ENCODE measurements around the gene VEZT. TPM values are rescaled to one million over a fixed set of nuclear protein-coding genes. Genes with fewer than 3 reads are reported as not detected.
A peak's percentile ranks its signal among the peaks of the same experiment; 100 is the strongest.

Gene VEZT
- total and polyA plus RNA-seq, 12 donors, result 17.1 to 92.5 (median 73.5) TPM

DNA sequence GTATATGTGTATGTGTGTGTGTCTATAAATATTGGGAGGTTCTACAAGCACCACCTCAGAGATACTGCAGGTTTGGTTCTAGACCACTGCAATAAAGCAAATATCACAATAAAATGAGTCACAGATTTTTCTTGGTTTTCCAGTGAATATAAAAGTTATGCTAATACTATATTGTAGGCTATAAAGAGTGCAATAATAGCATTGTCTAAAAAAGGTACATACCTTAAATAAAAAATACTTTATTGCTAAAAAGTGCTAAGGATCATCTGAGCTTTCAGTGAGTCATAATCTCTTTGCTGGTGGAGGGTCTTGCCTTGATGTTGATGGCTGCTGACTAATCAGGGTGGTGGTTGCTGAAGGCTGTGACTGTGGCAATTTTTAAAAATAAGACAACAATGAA is 111.1 kb downstream of the VEZT start:
- DNase-seq, result no peak
- no peak overlapping the region for H3K27ac ChIP-seq
- no peaks in the 10 kb centered on the region for H3K27me3 ChIP-seq
- TF ChIP-seq, protein P1, sequence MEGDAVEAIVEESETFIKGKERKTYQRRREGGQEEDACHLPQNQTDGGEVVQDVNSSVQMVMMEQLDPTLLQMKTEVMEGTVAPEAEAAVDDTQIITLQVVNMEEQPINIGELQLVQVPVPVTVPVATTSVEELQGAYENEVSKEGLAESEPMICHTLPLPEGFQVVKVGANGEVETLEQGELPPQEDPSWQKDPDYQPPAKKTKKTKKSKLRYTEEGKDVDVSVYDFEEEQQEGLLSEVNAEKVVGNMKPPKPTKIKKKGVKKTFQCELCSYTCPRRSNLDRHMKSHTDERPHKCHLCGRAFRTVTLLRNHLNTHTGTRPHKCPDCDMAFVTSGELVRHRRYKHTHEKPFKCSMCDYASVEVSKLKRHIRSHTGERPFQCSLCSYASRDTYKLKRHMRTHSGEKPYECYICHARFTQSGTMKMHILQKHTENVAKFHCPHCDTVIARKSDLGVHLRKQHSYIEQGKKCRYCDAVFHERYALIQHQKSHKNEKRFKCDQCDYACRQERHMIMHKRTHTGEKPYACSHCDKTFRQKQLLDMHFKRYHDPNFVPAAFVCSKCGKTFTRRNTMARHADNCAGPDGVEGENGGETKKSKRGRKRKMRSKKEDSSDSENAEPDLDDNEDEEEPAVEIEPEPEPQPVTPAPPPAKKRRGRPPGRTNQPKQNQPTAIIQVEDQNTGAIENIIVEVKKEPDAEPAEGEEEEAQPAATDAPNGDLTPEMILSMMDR (IDR thresholded peaks at IDR 0.05), result no peak
- H3K36me3 ChIP-seq, result no peaks in the 10 kb centered on the region
- H3K4me3 ChIP-seq, result no peak overlapping the region
- no peaks in the 10 kb centered on the region for H3K4me1 ChIP-seq
- no peaks in the 10 kb centered on the region for H3K9me3 ChIP-seq
- intact Hi-C loops (cut with DNase I), result no loop called here
- ATAC-seq, result no peak

DNA sequence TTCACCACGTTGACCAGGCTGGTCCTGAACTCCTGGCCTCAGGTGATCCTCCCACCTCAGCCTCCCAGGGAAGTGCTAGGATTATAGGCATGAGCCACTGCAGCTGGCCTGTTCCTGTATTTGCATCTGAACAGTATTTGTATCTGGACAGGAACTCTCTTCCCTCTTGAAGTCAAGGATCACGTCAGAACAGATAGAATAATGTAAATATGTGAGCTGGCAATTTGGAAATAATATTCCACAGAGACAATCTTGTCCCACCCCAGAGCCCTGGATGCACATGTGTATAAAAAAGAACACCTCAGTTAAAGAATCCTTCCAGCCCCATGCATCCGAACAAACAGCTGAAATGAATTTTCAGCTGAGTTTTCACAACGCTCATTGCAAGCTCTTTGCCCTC is 118.3 kb downstream of the VEZT start:
- peak overlapping the region in 9 of 10 donors; percentile 37 to 69 (median 54) for H3K27ac ChIP-seq
- intact Hi-C loops (cut with DNase I), result loop anchor here (1.0 to 10.0 kb wide), 8 partner anchors 121 to 791 kb away; partner anchors contain the start of genes FGD6 (in 2 of the 10) and VEZT (in 2 of the 10)
- no peaks in the 10 kb centered on the region for H3K36me3 ChIP-seq
- DNase-seq, result no peak
- H3K4me3 ChIP-seq, result peak overlapping the region in 4 of 10 donors; percentile 2 to 36 (median 22)
- H3K27me3 ChIP-seq, result no peaks in the 10 kb centered on the region
- WGBS, 2 donors, result 24 to 25% methylated on average over 4 of the region's 4 CpGs
- peaks cover 0 to 6% (median 0%) of the 10 kb centered on the region in 11 donors for H3K9me3 ChIP-seq
- peak in 1 of 8 donors; percentile 2 for ATAC-seq
- H3K4me1 ChIP-seq, result peaks cover 0 to 16% (median 9%) of the 10 kb centered on the region in 9 donors
- TF ChIP-seq, protein P1 (IDR thresholded peaks at IDR 0.05), result no peak

DNA sequence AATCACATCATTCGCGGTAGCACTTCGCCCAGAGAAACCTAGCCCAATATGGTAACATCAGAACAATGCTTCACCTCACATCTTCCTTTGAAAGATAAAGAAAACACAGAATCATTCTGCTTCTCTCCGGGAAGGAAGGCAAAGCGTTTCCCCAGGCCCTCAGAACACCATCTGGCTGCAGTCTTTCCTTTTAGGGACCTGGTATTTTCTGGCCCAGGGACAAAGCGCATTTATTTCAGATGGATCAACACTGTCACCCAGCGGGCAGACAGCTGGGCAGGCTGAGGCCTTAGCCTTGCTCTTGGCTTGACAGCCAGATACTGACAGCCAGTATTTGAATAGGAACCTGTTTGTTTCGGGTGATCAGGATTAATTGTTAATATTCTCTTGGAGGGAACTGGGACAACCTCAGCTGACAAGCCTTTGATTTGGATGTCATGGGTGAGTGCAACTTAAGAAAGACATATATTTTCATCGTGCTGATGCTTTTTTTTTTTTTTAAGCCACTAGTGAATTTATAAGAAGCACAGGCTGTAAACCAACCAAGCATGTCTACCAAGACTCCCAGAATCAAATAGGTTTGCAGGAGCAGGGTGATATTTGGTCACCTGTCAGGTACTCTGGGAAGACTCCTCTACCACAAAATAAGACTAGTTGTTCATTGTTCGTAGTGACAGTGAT is 118.9 kb downstream of the VEZT start:
- WGBS, 2 donors, result 13 to 20% methylated on average over 10 of the region's 10 CpGs

DNA sequence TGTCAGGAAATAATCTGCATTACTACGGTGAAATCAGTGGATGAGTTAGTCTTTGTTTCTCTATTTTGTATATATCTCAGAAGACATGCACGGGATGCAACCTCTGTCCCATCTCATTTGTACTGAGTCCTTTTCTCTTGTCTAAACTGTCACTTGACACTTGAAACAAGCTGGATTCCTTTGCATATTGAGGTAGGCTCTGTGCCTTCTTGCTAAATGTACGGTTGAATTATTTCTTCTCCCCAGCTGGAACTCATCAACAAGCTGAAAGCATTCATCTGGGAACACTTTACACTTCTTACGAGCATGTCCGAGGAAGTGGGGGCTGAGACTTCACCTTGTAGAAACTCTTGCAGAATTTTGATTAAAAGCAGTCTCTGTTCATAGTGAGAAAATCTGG is 119.5 kb downstream of the VEZT start:
- Histone ChIP-seq H3K9me3 (peaks cover 0 to 6% (median 0%) of the 10 kb centered on the region in 11 donors), H3K4me1 (peaks cover 0 to 16% (median 9%) of the 10 kb centered on the region in 9 donors), H3K27me3 (no peaks in the 10 kb centered on the region), H3K4me3 (no peak overlapping the region), H3K36me3 (no peaks in the 10 kb centered on the region), H3K27ac (peak overlapping the region in 1 of 10 donors; percentile 69)
- TF ChIP-seq, protein P1 (IDR thresholded peaks at IDR 0.05), result no peak
- DNase-seq (no peak), ATAC-seq (no peak)
- WGBS, 2 donors, result 53 to 54% methylated on average over 5 of the region's 5 CpGs
- intact Hi-C loops (cut with DNase I), result loop anchor here (2.0 to 10.0 kb wide), 6 partner anchors 122 to 792 kb away; partner anchors contain the start of genes FGD6 (in 2 of the 10) and VEZT (in 2 of the 10)

More for the DNA sequence above, 118.9 kb downstream of the VEZT start:
- H3K27me3 ChIP-seq, result no peaks in the 10 kb centered on the region
- H3K4me1 ChIP-seq, result peaks cover 0 to 16% (median 9%) of the 10 kb centered on the region in 9 donors
- ATAC-seq, result peak; percentile 87 to 94 (median 93)
- intact Hi-C loops (cut with DNase I), result loop anchor here (1.0 to 10.0 kb wide), 8 partner anchors 122 to 792 kb away; partner anchors contain the start of genes FGD6 (in 2 of the 10) and VEZT (in 2 of the 10)
- peak; percentile 33 to 76 for DNase-seq
- H3K4me3 ChIP-seq, result peak overlapping the region in 5 of 10 donors; percentile 2 to 36 (median 21)
- no peaks in the 10 kb centered on the region for H3K36me3 ChIP-seq
- H3K27ac ChIP-seq, result peak overlapping the region in 9 of 10 donors; percentile 37 to 69 (median 54)
- TF ChIP-seq, protein P1 (IDR thresholded peaks at IDR 0.05), result peak; percentile 71 to 94 (median 89)
- H3K9me3 ChIP-seq, result peaks cover 0 to 6% (median 0%) of the 10 kb centered on the region in 11 donors
